AG09309 (cell line): ENCODE results near the gene SEPTIN8.

Experiments used
- DNase-seq: peaks from one replicate; pipeline ENCODE4 v3.0.0-alpha.2; 2010; ENCODE audit warnings: low read depth
- H3K4me3 ChIP-seq: 2 replicates; pipeline ENCODE4 v1.5.1; 2011; ENCODE audit warnings: mild to moderate bottlenecking, low read depth, low read length, moderate library complexity; ENCODE audit not compliant: control insufficient read depth
- CTCF ChIP-seq: IDR thresholded peaks from 2 replicates; pipeline ENCODE4 v1.5.1; 2011; ENCODE audit warnings: mild to moderate bottlenecking, low read depth, low read length, inconsistent platforms; ENCODE audit not compliant: insufficient read depth, control insufficient read depth; ENCODE audit errors: missing control alignments

Gene SEPTIN8

GRCh38 chr5:132788990-132789886 is 12.2 kb upstream of the SEPTIN8 start:
- H3K4me3 ChIP-seq: no peak overlapping the region
- TF ChIP-seq CTCF: no peak
- DNase-seq: no peak

GRCh38 chr5:132788508-132788907 is 11.5 kb upstream of the SEPTIN8 start:
- no peak for TF ChIP-seq CTCF
- H3K4me3 ChIP-seq: no peak overlapping the region
- no peak for DNase-seq

GRCh38 chr5:132787076-132787475 is 10.0 kb upstream of the SEPTIN8 start:
- H3K4me3 ChIP-seq: no peak overlapping the region
- DNase-seq: no peak
- no peak for TF ChIP-seq CTCF

- DNase-seq: no peak
- no peak for TF ChIP-seq CTCF
- H3K4me3 ChIP-seq: no peak overlapping the region
Observed at GRCh38 chr5:132785864-132786263, 8.8 kb upstream of the SEPTIN8 start.

- no peak for DNase-seq
- H3K4me3 ChIP-seq: no peak overlapping the region
- TF ChIP-seq CTCF: no peak
Observed at GRCh38 chr5:132785365-132785764, 8.3 kb upstream of the SEPTIN8 start.

- TF ChIP-seq CTCF: no peak
- no peak for DNase-seq
- no peak overlapping the region for H3K4me3 ChIP-seq
Observed at GRCh38 chr5:132782101-132782500, 5.1 kb upstream of the SEPTIN8 start.

- no peak for TF ChIP-seq CTCF
- H3K4me3 ChIP-seq: no peak overlapping the region
- DNase-seq: no peak
Observed at GRCh38 chr5:132781029-132781428, 4.0 kb upstream of the SEPTIN8 start.
